Caco-2 (cell line): ENCODE data around the gene CDIP1. TPM values are rescaled to one million over a fixed set of nuclear protein-coding genes. Genes with fewer than 3 reads are reported as not detected.

ENCODE experiments used
- BruUV-seq: library from RNA; stranded (reverse); fragments of 400-500 nt; replicated peaks from 2 replicates; lab custom pipeline; 2021; lab: Mats Ljungman, UMichigan
- CTCF ChIA-PET: fragments of 300-600 bp; sonication (Branson Sonifier 250); formaldehyde crosslinking; loops from one replicate; lab custom pipeline; 2022; ENCODE audit warnings: antibody characterized with exemption; lab: Charles Lee
- POLR2A ChIA-PET: fragments of 300-600 bp; sonication (Branson Sonifier 250); formaldehyde crosslinking; loops from one replicate; lab custom pipeline; 2022; ENCODE audit warnings: antibody characterized with exemption; lab: Charles Lee
- DNase-seq, 2 experiments: peaks; one replicate each; pipeline versions ENCODE4 v3.0.0 to v3.0.0-alpha.2; 2020 to 2022
- H3K27me3 ChIP-seq: replicated peaks from 2 replicates; pipeline ENCODE4 v1.6.0; 2011; ENCODE audit warnings: low read length; ENCODE audit not compliant: control insufficient read depth, insufficient read depth
- H3K36me3 ChIP-seq: 2 replicates; pipeline ENCODE4 v1.5.1; 2011; ENCODE audit warnings: low read length; ENCODE audit not compliant: control insufficient read depth, insufficient read depth
- H3K4me1 ChIP-seq: fragments of 250-450 bp; sonication (Bioruptor Pico); 2 replicates; pipeline ENCODE4 v1.5.1; 2020; ENCODE audit warnings: mild to moderate bottlenecking
- H3K4me3 ChIP-seq: 2 replicates; pipeline ENCODE4 v1.5.1; 2011; ENCODE audit warnings: low read depth, mild to moderate bottlenecking, control low read depth, low read length
- H3K9me3 ChIP-seq: fragments of 250-450 bp; sonication (Bioruptor Pico); 2 replicates; pipeline ENCODE4 v1.5.1; 2020; ENCODE audit warnings: mild to moderate bottlenecking, moderate library complexity
- H3K27ac Mint-ChIP-seq: one replicate; pipeline ENCODE4 v1.8.0; 2022; ENCODE audit warnings: mixed read lengths; ENCODE audit not compliant: unreplicated experiment
- H3K27me3 Mint-ChIP-seq: one replicate; pipeline ENCODE4 v1.8.0; 2022; ENCODE audit warnings: mixed read lengths; ENCODE audit not compliant: insufficient read depth, unreplicated experiment
- H3K36me3 Mint-ChIP-seq: one replicate; pipeline ENCODE4 v1.8.0; 2022; ENCODE audit warnings: mild to moderate bottlenecking, mixed read lengths; ENCODE audit not compliant: insufficient read depth, unreplicated experiment
- H3K4me1 Mint-ChIP-seq: one replicate; pipeline ENCODE4 v1.8.0; 2022; ENCODE audit warnings: low read depth, mixed read lengths; ENCODE audit not compliant: unreplicated experiment
- H3K4me3 Mint-ChIP-seq: one replicate; pipeline ENCODE4 v1.8.0; 2022; ENCODE audit warnings: mild to moderate bottlenecking, moderate library complexity, mixed read lengths; ENCODE audit not compliant: unreplicated experiment
- H3K9me3 Mint-ChIP-seq: one replicate; pipeline ENCODE4 v1.8.0; 2022; ENCODE audit warnings: mixed read lengths; ENCODE audit not compliant: unreplicated experiment
- intact Hi-C: fragments of 100-400 bp; cut with micrococcal nuclease; formaldehyde crosslinking; loops from one replicate; pipeline ENCODE4 v1.10.0; 2022; ENCODE audit not compliant: unreplicated experiment
- total RNA-seq: library from RNA; stranded (reverse); gene quantifications from 2 replicates; pipeline ENCODE4 v1.2.3, GENCODE V29; 2022
- TF ChIP-seq, protein P1 (sequence below), 2 experiments: fragments of 200-600 bp in 1 of 2; IDR thresholded peaks; 1 replicate in 1 of 2; 2 replicates in 1 of 2; pipeline versions ENCODE4 v1.5.1 to v1.8.0; 2011 to 2022; ENCODE audit warnings: antibody characterized with exemption in 1 of 2, control low read depth in 1 of 2, inconsistent platforms in 1 of 2, low read depth in 1 of 2, low read length in 1 of 2, mild to moderate bottlenecking in 1 of 2, moderate library complexity in 1 of 2; ENCODE audit not compliant: insufficient read depth in 1 of 2, severe bottlenecking in 1 of 2, unreplicated experiment in 1 of 2

CDIP1 gene
- total RNA-seq, 1 experiment from 2014 or later: 51.7 TPM

- H3K27me3 Mint-ChIP-seq: no peaks in the 10 kb centered on the region
- Histone ChIP-seq H3K4me3 (no peak overlapping the region), H3K36me3 (no peaks in the 10 kb centered on the region; the same call in 1 of the 2 replicates), H3K27me3 (no peaks in the 10 kb centered on the region), H3K4me1 (peaks cover 6% of the 10 kb centered on the region), H3K9me3 (no peaks in the 10 kb centered on the region)
- no TSS peak for BruUV-seq
- DNase-seq: no peak
- H3K4me1 Mint-ChIP-seq: no peaks in the 10 kb centered on the region
- TF ChIP-seq, protein P1, sequence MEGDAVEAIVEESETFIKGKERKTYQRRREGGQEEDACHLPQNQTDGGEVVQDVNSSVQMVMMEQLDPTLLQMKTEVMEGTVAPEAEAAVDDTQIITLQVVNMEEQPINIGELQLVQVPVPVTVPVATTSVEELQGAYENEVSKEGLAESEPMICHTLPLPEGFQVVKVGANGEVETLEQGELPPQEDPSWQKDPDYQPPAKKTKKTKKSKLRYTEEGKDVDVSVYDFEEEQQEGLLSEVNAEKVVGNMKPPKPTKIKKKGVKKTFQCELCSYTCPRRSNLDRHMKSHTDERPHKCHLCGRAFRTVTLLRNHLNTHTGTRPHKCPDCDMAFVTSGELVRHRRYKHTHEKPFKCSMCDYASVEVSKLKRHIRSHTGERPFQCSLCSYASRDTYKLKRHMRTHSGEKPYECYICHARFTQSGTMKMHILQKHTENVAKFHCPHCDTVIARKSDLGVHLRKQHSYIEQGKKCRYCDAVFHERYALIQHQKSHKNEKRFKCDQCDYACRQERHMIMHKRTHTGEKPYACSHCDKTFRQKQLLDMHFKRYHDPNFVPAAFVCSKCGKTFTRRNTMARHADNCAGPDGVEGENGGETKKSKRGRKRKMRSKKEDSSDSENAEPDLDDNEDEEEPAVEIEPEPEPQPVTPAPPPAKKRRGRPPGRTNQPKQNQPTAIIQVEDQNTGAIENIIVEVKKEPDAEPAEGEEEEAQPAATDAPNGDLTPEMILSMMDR (IDR thresholded peaks at IDR 0.05; ENCODE audit: insufficient read depth in 1 of 2, low read depth in 1 of 2, low read length in 1 of 2, severe bottlenecking in 1 of 2, unreplicated experiment in 1 of 2): no peak
- H3K4me3 Mint-ChIP-seq: no peak overlapping the region
- intact Hi-C loops: no loop called here
- no peak overlapping the region for H3K27ac Mint-ChIP-seq
- peaks cover 26% of the 10 kb centered on the region for H3K36me3 Mint-ChIP-seq
- ChIA-PET CTCF (no interaction called here), POLR2A (no interaction called here)
- H3K9me3 Mint-ChIP-seq: no peaks in the 10 kb centered on the region
Measured at GRCh38 chr16:4533490-4533889, 5.1 kb downstream of the CDIP1 start.

DNA sequence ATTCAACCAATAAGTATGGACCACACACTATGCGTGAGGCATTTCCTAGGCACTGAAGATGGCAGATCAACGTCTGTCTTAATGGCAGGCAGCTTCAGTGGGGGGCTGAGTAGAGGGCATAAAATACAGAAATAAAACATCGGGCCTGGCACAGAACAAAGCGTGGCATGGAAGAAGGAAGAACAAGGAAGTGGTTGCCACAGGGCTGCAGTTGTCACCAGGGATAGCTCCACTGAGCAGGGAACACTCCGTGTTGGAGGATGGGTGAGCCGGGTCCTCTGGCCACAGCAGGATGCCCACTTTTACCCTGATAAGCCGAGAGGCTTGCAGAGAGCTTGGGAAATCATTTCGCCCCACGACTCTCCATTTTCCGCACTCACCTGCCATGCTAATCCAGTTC is 6.3 kb downstream of the CDIP1 start:
- no TSS peak for BruUV-seq
- TF ChIP-seq, protein P1 (IDR thresholded peaks at IDR 0.05; ENCODE audit: insufficient read depth in 1 of 2, low read depth in 1 of 2, low read length in 1 of 2, severe bottlenecking in 1 of 2, unreplicated experiment in 1 of 2): no peak

GRCh38 chr16:4531811-4532210 is 6.8 kb downstream of the CDIP1 start:
- ChIA-PET CTCF (interaction anchor here (0.5 kb wide), 1 partner anchor 283 kb away, joined by 3 read pairs; no protein-coding TSS in a partner anchor), POLR2A (no interaction called here)
- Histone ChIP-seq H3K4me1 (peaks cover under 1% of the 10 kb centered on the region), H3K4me3 (no peak overlapping the region), H3K27me3 (no peaks in the 10 kb centered on the region), H3K9me3 (no peaks in the 10 kb centered on the region), H3K36me3 (no peaks in the 10 kb centered on the region; the same call in 1 of the 2 replicates)
- Mint-ChIP-seq H3K4me3 (no peak overlapping the region), H3K27me3 (no peaks in the 10 kb centered on the region), H3K36me3 (peaks cover 11% of the 10 kb centered on the region), H3K4me1 (no peaks in the 10 kb centered on the region), H3K27ac (no peak overlapping the region), H3K9me3 (no peaks in the 10 kb centered on the region)
- intact Hi-C loops: no loop called here
- TF ChIP-seq, protein P1 (IDR thresholded peaks at IDR 0.05; ENCODE audit: insufficient read depth in 1 of 2, low read depth in 1 of 2, low read length in 1 of 2, severe bottlenecking in 1 of 2, unreplicated experiment in 1 of 2): no peak
- BruUV-seq: no TSS peak
- no peak for DNase-seq

More for the DNA sequence above, 6.3 kb downstream of the CDIP1 start:
- peaks cover 15% of the 10 kb centered on the region for H3K36me3 Mint-ChIP-seq
- DNase-seq: no peak
- no peaks in the 10 kb centered on the region for H3K27me3 Mint-ChIP-seq
- no peak overlapping the region for H3K27ac Mint-ChIP-seq
- Histone ChIP-seq H3K27me3 (no peaks in the 10 kb centered on the region), H3K4me3 (no peak overlapping the region), H3K4me1 (peaks cover 5% of the 10 kb centered on the region), H3K9me3 (no peaks in the 10 kb centered on the region), H3K36me3 (no peaks in the 10 kb centered on the region; the same call in 1 of the 2 replicates)
- no peaks in the 10 kb centered on the region for H3K4me1 Mint-ChIP-seq
- H3K4me3 Mint-ChIP-seq: no peak overlapping the region
- POLR2A ChIA-PET: no interaction called here
- CTCF ChIA-PET: interaction anchor here (0.5 kb wide), 1 partner anchor 283 kb away, joined by 3 read pairs; no protein-coding TSS in a partner anchor
- intact Hi-C loops: no loop called here
- H3K9me3 Mint-ChIP-seq: no peaks in the 10 kb centered on the region
